ENCODE results near the gene LRTM2.

LRTM2 gene

GRCh38 chr12:1877169-1877878 lies 57.0 kb downstream of the LRTM2 start:
- Histone ChIP-seq H2BK5ac (ENCODE audit: low read length) (no peak overlapping the region), H2BK15ac (ENCODE audit: low read length) (no peak overlapping the region), H2BK12ac (ENCODE audit: low read length) (peak overlapping the region; percentile 23), H3K4me1 (ENCODE audit: control insufficient read depth in 2 of 2, insufficient read depth in 1 of 2, low read depth in 1 of 2, low read length in 2 of 2) (peaks cover 0 to 6% of the 10 kb centered on the region in 2 donors), H3K9ac (ENCODE audit: low read depth, low read length, poor library complexity) (no peak overlapping the region), H3K27ac (replicated peaks; ENCODE audit: low read length) (no peak overlapping the region), H3K36me3 (replicated peaks in 1 of 2; ENCODE audit: control insufficient read depth in 2 of 2, insufficient read depth in 2 of 2, low read length in 2 of 2) (no peaks in the 10 kb centered on the region), H3K79me1 (ENCODE audit: low read depth, low read length) (no peaks in the 10 kb centered on the region), H4K8ac (ENCODE audit: low read depth, low read length) (no peak overlapping the region), H3K9me3 (replicated peaks in 1 of 2; ENCODE audit: control insufficient read depth in 2 of 2, insufficient read depth in 1 of 2, low read depth in 1 of 2, low read length in 2 of 2) (no peaks in the 10 kb centered on the region), H2AK5ac (ENCODE audit: low read depth, low read length) (no peak overlapping the region), H3K27me3 (ENCODE audit: control insufficient read depth in 3 of 3, insufficient read depth in 3 of 3, low read depth in 1 of 3, low read length in 3 of 3) (peaks cover 0 to 21% (median 0%) of the 10 kb centered on the region in 3 experiments), H4K91ac (ENCODE audit: low read depth, low read length, poor library complexity) (no peak overlapping the region), H3K14ac (ENCODE audit: low read length) (no peak overlapping the region), H2AFZ (ENCODE audit: low read length) (no peak overlapping the region), H3K4me3 (ENCODE audit: low read length in 2 of 2) (no peak overlapping the region), H3K18ac (ENCODE audit: low read length) (no peak overlapping the region), H3K4me2 (ENCODE audit: insufficient read depth, low read length, poor library complexity, severe bottlenecking) (no peak overlapping the region), H2BK120ac (ENCODE audit: low read depth, low read length) (no peak overlapping the region), H3K23ac (ENCODE audit: low read depth, low read length, poor library complexity) (no peak overlapping the region), H3K4ac (ENCODE audit: low read length) (no peak overlapping the region)
- no CpG with 5 or more reads among the region's 8 CpGs for WGBS, 2 donors (ENCODE audit: extremely low coverage in 2 of 2, insufficient read length in 2 of 2, insufficient replicate concordance in 1 of 2)
- no peak for DNase-seq (ENCODE audit: low spot score)

GRCh38 chr12:1878214-1878613 lies 57.8 kb downstream of the LRTM2 start:
- Histone ChIP-seq H3K14ac (ENCODE audit: low read length) (no peak overlapping the region), H2BK120ac (ENCODE audit: low read depth, low read length) (no peak overlapping the region), H3K27ac (replicated peaks; ENCODE audit: low read length) (no peak overlapping the region), H3K18ac (ENCODE audit: low read length) (peak overlapping the region; percentile 42), H3K9me3 (replicated peaks in 1 of 2; ENCODE audit: control insufficient read depth in 2 of 2, insufficient read depth in 1 of 2, low read depth in 1 of 2, low read length in 2 of 2) (no peaks in the 10 kb centered on the region), H3K4me2 (ENCODE audit: insufficient read depth, low read length, poor library complexity, severe bottlenecking) (no peak overlapping the region), H4K91ac (ENCODE audit: low read depth, low read length, poor library complexity) (no peak overlapping the region), H2BK5ac (ENCODE audit: low read length) (no peak overlapping the region), H3K4me1 (ENCODE audit: control insufficient read depth in 2 of 2, insufficient read depth in 1 of 2, low read depth in 1 of 2, low read length in 2 of 2) (peaks cover 0 to 6% of the 10 kb centered on the region in 2 donors), H2BK15ac (ENCODE audit: low read length) (no peak overlapping the region), H2BK12ac (ENCODE audit: low read length) (no peak overlapping the region), H3K23ac (ENCODE audit: low read depth, low read length, poor library complexity) (no peak overlapping the region), H3K79me1 (ENCODE audit: low read depth, low read length) (no peaks in the 10 kb centered on the region), H4K8ac (ENCODE audit: low read depth, low read length) (no peak overlapping the region), H3K36me3 (replicated peaks in 1 of 2; ENCODE audit: control insufficient read depth in 2 of 2, insufficient read depth in 2 of 2, low read length in 2 of 2) (no peaks in the 10 kb centered on the region), H3K27me3 (ENCODE audit: control insufficient read depth in 3 of 3, insufficient read depth in 3 of 3, low read depth in 1 of 3, low read length in 3 of 3) (peaks cover 0 to 25% (median 0%) of the 10 kb centered on the region in 3 experiments), H2AFZ (ENCODE audit: low read length) (no peak overlapping the region), H3K4me3 (ENCODE audit: low read length in 2 of 2) (no peak overlapping the region), H3K4ac (ENCODE audit: low read length) (no peak overlapping the region), H3K9ac (ENCODE audit: low read depth, low read length, poor library complexity) (no peak overlapping the region), H2AK5ac (ENCODE audit: low read depth, low read length) (no peak overlapping the region)
- no peak for DNase-seq (ENCODE audit: low spot score)
- WGBS, 2 donors (ENCODE audit: extremely low coverage in 2 of 2, insufficient read length in 2 of 2, insufficient replicate concordance in 1 of 2): no CpG with 5 or more reads among the region's 10 CpGs

GRCh38 chr12:1878695-1879094 lies 58.3 kb downstream of the LRTM2 start:
- WGBS, 2 donors (ENCODE audit: extremely low coverage in 2 of 2, insufficient read length in 2 of 2, insufficient replicate concordance in 1 of 2): no CpG with 5 or more reads among the region's 5 CpGs
- H2AK5ac ChIP-seq (ENCODE audit: low read depth, low read length): no peak overlapping the region
- DNase-seq (ENCODE audit: low spot score): no peak

GRCh38 chr12:1879633-1880032 lies 59.3 kb downstream of the LRTM2 start:
- WGBS, 2 donors (ENCODE audit: extremely low coverage in 2 of 2, insufficient read length in 2 of 2, insufficient replicate concordance in 1 of 2): no CpG with 5 or more reads among the region's 10 CpGs
- Histone ChIP-seq H3K27me3 (ENCODE audit: control insufficient read depth in 3 of 3, insufficient read depth in 3 of 3, low read depth in 1 of 3, low read length in 3 of 3) (peaks cover 0 to 29% (median 0%) of the 10 kb centered on the region in 3 experiments), H2BK5ac (ENCODE audit: low read length) (no peak overlapping the region), H3K36me3 (replicated peaks in 1 of 2; ENCODE audit: control insufficient read depth in 2 of 2, insufficient read depth in 2 of 2, low read length in 2 of 2) (no peaks in the 10 kb centered on the region), H3K9me3 (replicated peaks in 1 of 2; ENCODE audit: control insufficient read depth in 2 of 2, insufficient read depth in 1 of 2, low read depth in 1 of 2, low read length in 2 of 2) (no peaks in the 10 kb centered on the region), H3K4me3 (ENCODE audit: low read length in 2 of 2) (no peak overlapping the region), H3K27ac (replicated peaks; ENCODE audit: low read length) (no peak overlapping the region), H2BK15ac (ENCODE audit: low read length) (no peak overlapping the region), H3K14ac (ENCODE audit: low read length) (peak overlapping the region; percentile 66), H3K79me1 (ENCODE audit: low read depth, low read length) (no peaks in the 10 kb centered on the region), H3K18ac (ENCODE audit: low read length) (no peak overlapping the region), H4K91ac (ENCODE audit: low read depth, low read length, poor library complexity) (no peak overlapping the region), H4K8ac (ENCODE audit: low read depth, low read length) (no peak overlapping the region), H3K9ac (ENCODE audit: low read depth, low read length, poor library complexity) (no peak overlapping the region), H3K23ac (ENCODE audit: low read depth, low read length, poor library complexity) (no peak overlapping the region), H2BK120ac (ENCODE audit: low read depth, low read length) (no peak overlapping the region), H3K4me1 (ENCODE audit: control insufficient read depth in 2 of 2, insufficient read depth in 1 of 2, low read depth in 1 of 2, low read length in 2 of 2) (no peaks in the 10 kb centered on the region), H2AFZ (ENCODE audit: low read length) (no peak overlapping the region), H2AK5ac (ENCODE audit: low read depth, low read length) (no peak overlapping the region), H2BK12ac (ENCODE audit: low read length) (no peak overlapping the region), H3K4me2 (ENCODE audit: insufficient read depth, low read length, poor library complexity, severe bottlenecking) (no peak overlapping the region), H3K4ac (ENCODE audit: low read length) (no peak overlapping the region)
- DNase-seq (ENCODE audit: low spot score): no peak

More at GRCh38 chr12:1878695-1879094, 58.3 kb downstream of the LRTM2 start:
- Histone ChIP-seq H2BK5ac (ENCODE audit: low read length) (no peak overlapping the region), H4K8ac (ENCODE audit: low read depth, low read length) (no peak overlapping the region), H3K27ac (replicated peaks; ENCODE audit: low read length) (no peak overlapping the region), H2BK12ac (ENCODE audit: low read length) (no peak overlapping the region), H3K23ac (ENCODE audit: low read depth, low read length, poor library complexity) (no peak overlapping the region), H2BK120ac (ENCODE audit: low read depth, low read length) (no peak overlapping the region), H2BK15ac (ENCODE audit: low read length) (no peak overlapping the region), H3K9me3 (replicated peaks in 1 of 2; ENCODE audit: control insufficient read depth in 2 of 2, insufficient read depth in 1 of 2, low read depth in 1 of 2, low read length in 2 of 2) (no peaks in the 10 kb centered on the region), H3K4me3 (ENCODE audit: low read length in 2 of 2) (no peak overlapping the region), H3K4me1 (ENCODE audit: control insufficient read depth in 2 of 2, insufficient read depth in 1 of 2, low read depth in 1 of 2, low read length in 2 of 2) (peaks cover 0 to 4% of the 10 kb centered on the region in 2 donors), H3K4ac (ENCODE audit: low read length) (no peak overlapping the region), H3K4me2 (ENCODE audit: insufficient read depth, low read length, poor library complexity, severe bottlenecking) (no peak overlapping the region), H3K27me3 (ENCODE audit: control insufficient read depth in 3 of 3, insufficient read depth in 3 of 3, low read depth in 1 of 3, low read length in 3 of 3) (peaks cover 0 to 25% (median 0%) of the 10 kb centered on the region in 3 experiments), H3K14ac (ENCODE audit: low read length) (no peak overlapping the region), H3K9ac (ENCODE audit: low read depth, low read length, poor library complexity) (no peak overlapping the region), H3K79me1 (ENCODE audit: low read depth, low read length) (no peaks in the 10 kb centered on the region), H3K18ac (ENCODE audit: low read length) (peak overlapping the region; percentile 7), H2AFZ (ENCODE audit: low read length) (no peak overlapping the region), H3K36me3 (replicated peaks in 1 of 2; ENCODE audit: control insufficient read depth in 2 of 2, insufficient read depth in 2 of 2, low read length in 2 of 2) (no peaks in the 10 kb centered on the region), H4K91ac (ENCODE audit: low read depth, low read length, poor library complexity) (no peak overlapping the region)
